GM12878 (cell line): Measurements from ENCODE around the gene TBATA.

Experiments used
- BACH1 ChIP-seq: fragments of 450-650 bp; IDR thresholded peaks from 2 replicates; pipeline ENCODE4 v1.6.1; 2017; ENCODE audit warnings: mild to moderate bottlenecking, borderline replicate concordance
- CBX3 ChIP-seq: fragments of 200-600 bp; sonication (generic); IDR thresholded peaks from 2 replicates; pipeline ENCODE4 v1.6.1; 2016; ENCODE audit warnings: low read depth, borderline replicate concordance
- CTCF ChIP-seq, 3 experiments: IDR thresholded peaks in 2 of 3; conservative IDR thresholded peaks in 1 of 3; 2 replicates each; pipeline ENCODE4 v1.5.1; 2011; ENCODE audit warnings: low read depth in 3 of 3, low read length in 3 of 3, mild to moderate bottlenecking in 3 of 3, control low read depth in 2 of 3, moderate library complexity in 2 of 3, inconsistent platforms in 1 of 3, mixed read lengths in 1 of 3; ENCODE audit not compliant: control insufficient read depth in 2 of 3, insufficient read depth in 1 of 3; ENCODE audit errors: extremely low read depth in 1 of 3
- FOXK2 ChIP-seq: fragments of 450-650 bp; IDR thresholded peaks from 2 replicates; pipeline ENCODE4 v1.6.1; 2017; ENCODE audit warnings: mild to moderate bottlenecking, moderate library complexity
- MAX ChIP-seq: IDR thresholded peaks from 2 replicates; pipeline ENCODE4 v1.6.1; 2012; ENCODE audit warnings: low read depth, low read length, improper control_type of control experiment
- NR2C2 ChIP-seq: IDR thresholded peaks from 2 replicates; pipeline ENCODE4 v1.6.1; 2011; ENCODE audit warnings: borderline replicate concordance, low read depth; ENCODE audit not compliant: control insufficient read depth, insufficient read length
- REST ChIP-seq: IDR thresholded peaks from 2 replicates; pipeline ENCODE4 v1.6.1; 2012; ENCODE audit warnings: mild to moderate bottlenecking, low read depth, low read length
- SUZ12 ChIP-seq: fragments of 200-600 bp; sonication (generic); IDR thresholded peaks from one replicate; pipeline ENCODE4 v1.6.1; 2018; ENCODE audit warnings: antibody characterized with exemption, mild to moderate bottlenecking; ENCODE audit not compliant: unreplicated experiment
- ZBED1 ChIP-seq: IDR thresholded peaks from 2 replicates; pipeline ENCODE4 v1.6.1; 2016; ENCODE audit warnings: borderline replicate concordance
- ZBTB11 ChIP-seq: fragments of 450-650 bp; formaldehyde crosslinking; IDR thresholded peaks from 2 replicates; pipeline ENCODE4 v1.5.0; 2022; ENCODE audit warnings: mild to moderate bottlenecking, missing genetic modification characterization

DNA sequence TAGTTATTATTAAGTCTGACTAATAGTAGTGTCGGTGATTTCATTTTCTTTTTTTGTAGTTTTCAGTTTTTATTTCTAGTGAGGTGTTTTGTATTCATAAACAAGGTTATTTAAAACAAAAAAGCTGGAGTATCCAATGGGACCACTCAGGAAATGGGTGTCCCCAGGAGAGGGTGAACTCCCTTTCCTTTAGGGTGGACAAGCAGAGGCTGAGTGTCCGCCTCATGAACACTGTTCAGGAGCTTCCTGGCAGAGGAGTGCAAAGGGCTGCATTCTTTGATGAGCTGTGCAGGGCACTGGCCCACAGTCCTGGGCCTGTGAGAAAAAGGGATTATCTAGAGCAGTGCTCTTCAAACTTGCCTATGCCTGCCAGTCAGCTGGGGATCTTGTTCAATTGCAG lies 56.8 kb downstream of the TBATA start:
- TF ChIP-seq MAX (no peak), CBX3 (no peak), FOXK2 (no peak), REST (no peak), SUZ12 (no peak), ZBED1 (no peak), NR2C2 (no peak), ZBTB11 (CRISPR knock-in tag) (no peak), CTCF (IDR thresholded peaks at IDR 0.05 in 2 of 3, conservative IDR thresholded peaks at IDR 0.05 in 1 of 3; ENCODE audit: control insufficient read depth in 2 of 3, extremely low read depth in 1 of 3, insufficient read depth in 1 of 3, low read depth in 3 of 3, low read length in 3 of 3) (no peak), BACH1 (no peak)
